ENCODE measurements around the gene IZUMO1. TPM values are rescaled to one million over a fixed set of nuclear protein-coding genes. Genes with fewer than 3 reads are reported as not detected.

IZUMO1 gene
- total and polyA plus RNA-seq, 2 of the 13 experiments (the other 11 are each of a cell fraction or from before 2014, with no cell fraction given), result 0.07 to 0.22 TPM

- TF ChIP-seq IRX3 (CRISPR knock-in tag; IDR thresholded peaks at IDR 0.05; ENCODE audit: borderline replicate concordance, low read depth), result peak; percentile 95; the same call in 1 of the 2 replicates
- peak; percentile 61 to 91 for TF ChIP-seq POLR2A (IDR thresholded peaks at IDR 0.05; ENCODE audit: insufficient read depth in 1 of 2, low read depth in 2 of 2, low read length in 2 of 2)
- peak; percentile 70; the same call in 1 of the 2 replicates for TF ChIP-seq ZBTB43 (CRISPR knock-in tag; conservative IDR thresholded peaks at IDR 0.05)
- no peak for TF ChIP-seq ZNF484 (CRISPR knock-in tag; IDR thresholded peaks at IDR 0.05; ENCODE audit: borderline replicate concordance, low read depth)
- no peak for TF ChIP-seq RNF219 (CRISPR knock-in tag; IDR thresholded peaks at IDR 0.05)
- TF ChIP-seq TSC22D2 (CRISPR knock-in tag; IDR thresholded peaks at IDR 0.05; ENCODE audit: borderline replicate concordance), result no peak
- no peak for TF ChIP-seq TEAD2 (CRISPR knock-in tag; IDR thresholded peaks at IDR 0.05)
- 0 out of 2 replicates have a peak, but pooled peaks have one; percentile 8 for TF ChIP-seq ZNF83 (CRISPR knock-in tag; IDR thresholded peaks at IDR 0.05; ENCODE audit: borderline replicate concordance)
- TF ChIP-seq SP4 (CRISPR knock-in tag; IDR thresholded peaks at IDR 0.05), result peak; percentile 74
- TF ChIP-seq ZNF292 (CRISPR knock-in tag; IDR thresholded peaks at IDR 0.05; ENCODE audit: borderline replicate concordance, low read depth), result no peak
- TF ChIP-seq JUNB (CRISPR knock-in tag; IDR thresholded peaks at IDR 0.05; ENCODE audit: borderline replicate concordance), result no peak
- TF ChIP-seq RBFOX2 (IDR thresholded peaks at IDR 0.05; ENCODE audit: low read depth, low read length), result no peak
- no peak for TF ChIP-seq PTBP1 (IDR thresholded peaks at IDR 0.05; ENCODE audit: low read depth, low read length, poor library complexity, severe bottlenecking)
- peak; percentile 93; the same call in 1 of the 2 replicates for TF ChIP-seq ZNF776 (CRISPR knock-in tag; IDR thresholded peaks at IDR 0.05)
- peak; percentile 55; the same call in 1 of the 2 replicates for TF ChIP-seq MEIS2 (CRISPR knock-in tag; IDR thresholded peaks at IDR 0.05)
- TF ChIP-seq KMT2B (CRISPR knock-in tag; IDR thresholded peaks at IDR 0.05), result no peak
- peak; percentile 33; the same call in 1 of the 2 replicates for TF ChIP-seq ZNF503 (CRISPR knock-in tag; IDR thresholded peaks at IDR 0.05)
- no peak for TF ChIP-seq NFE2L1 (CRISPR knock-in tag; IDR thresholded peaks at IDR 0.05; ENCODE audit: borderline replicate concordance)
- TF ChIP-seq KAT2B (IDR thresholded peaks at IDR 0.05; ENCODE audit: borderline replicate concordance, low read depth, low read length), result no peak
- no peak for TF ChIP-seq FOXO1 (CRISPR knock-in tag; IDR thresholded peaks at IDR 0.05)
- TF ChIP-seq FUBP1 (CRISPR knock-in tag; IDR thresholded peaks at IDR 0.05; ENCODE audit: borderline replicate concordance), result no peak
Observed at GRCh38 chr19:48738557-48739403, 7.9 kb downstream of the IZUMO1 start (continued).

All from HepG2 (cell line).